Esophagus muscularis mucosa (tissue), 4 donors: ENCODE measurements around the gene C20orf173. TPM values are rescaled to one million over a fixed set of nuclear protein-coding genes. Genes with fewer than 3 reads are reported as not detected.

Experiments
- DNase-seq: peaks from one replicate; pipeline ENCODE4 v3.0.0-alpha.2; 2017; ENCODE audit errors: extremely low spot score
- H3K27ac ChIP-seq, 4 donors: fragments of 200-600 bp; sonication (generic); replicated peaks in 1 of 4; 1 replicate in 3 of 4; 2 replicates in 1 of 4; pipeline ENCODE4 v1.5.1; 2016 to 2019; ENCODE audit warnings: mild to moderate bottlenecking in 1 of 4
- H3K27me3 ChIP-seq, 4 donors: fragments of 200-600 bp; sonication (generic); one replicate each; pipeline versions ENCODE4 v1.5.1 to v1.6.0; 2016 to 2019
- H3K36me3 ChIP-seq, 4 donors: fragments of 200-600 bp; sonication (generic); one replicate each; pipeline ENCODE4 v1.5.1; 2016 to 2019
- H3K4me1 ChIP-seq, 4 donors: fragments of 200-600 bp; sonication (generic); one replicate each; pipeline ENCODE4 v1.5.1; 2016 to 2019
- H3K4me3 ChIP-seq, 4 donors: fragments of 200-600 bp; sonication (generic); 1 replicate in 2 of 4; 2 replicates in 2 of 4; pipeline ENCODE4 v1.5.1; 2016 to 2019; ENCODE audit warnings: mild to moderate bottlenecking in 4 of 4, moderate library complexity in 1 of 4
- H3K9me3 ChIP-seq, 4 donors: fragments of 200-600 bp; sonication (generic); 1 replicate in 3 of 4; 2 replicates in 1 of 4; pipeline ENCODE4 v1.5.1; 2016 to 2019
- CTCF ChIP-seq, 3 experiments: fragments of 200-600 bp in 2 of 3; fragments of 450-650 bp in 1 of 3; sonication (generic) in 2 of 3; IDR thresholded peaks; one replicate each; pipeline ENCODE4 v1.5.1; 2017 to 2019; ENCODE audit warnings: antibody characterized with exemption in 3 of 3, mild to moderate bottlenecking in 2 of 3, moderate library complexity in 1 of 3
- EP300 ChIP-seq: sonication (generic); formaldehyde crosslinking; IDR thresholded peaks from one replicate; pipeline ENCODE4 v1.6.1; 2017; ENCODE audit warnings: antibody characterized with exemption
- POLR2A ChIP-seq: fragments of 450-650 bp; IDR thresholded peaks from one replicate; pipeline ENCODE4 v1.6.1; 2017; ENCODE audit warnings: antibody characterized with exemption, moderate library complexity, mild to moderate bottlenecking, low read depth
- POLR2AphosphoS5 ChIP-seq, 2 donors: sonication (generic); formaldehyde crosslinking; IDR thresholded peaks; one replicate each; pipeline ENCODE4 v1.6.1; 2017; ENCODE audit warnings: antibody characterized with exemption in 2 of 2
- WGBS: methylation state at CpG from one replicate; pipeline ENCODE4 v1.1.5; 2018; 5-methylcytosine and 5-hydroxymethylcytosine counted together
- intact Hi-C: fragments of 100-400 bp; cut with DNase I; formaldehyde crosslinking; loops from one replicate; pipeline ENCODE4 v1.15.1; 2023
- total RNA-seq, 4 donors: library from RNA; depleted of rRNA; stranded (reverse); fragments of >200 nt; gene quantifications; one replicate each; pipeline versions ENCODE4 v1.1.0 to v1.2.1, GENCODE V29; 2016

Gene C20orf173
- total RNA-seq, 4 donors from 2014 or later = not detected

GRCh38 chr20:35542990-35543389 is 13.5 kb upstream of the C20orf173 start:
- WGBS = 100% methylated on average over 1 of the region's 1 CpG
- H3K27me3 ChIP-seq = no peaks in the 10 kb centered on the region
- intact Hi-C loops = no loop called here
- H3K27ac ChIP-seq = no peak overlapping the region
- no peak for DNase-seq
- peaks cover 9 to 43% (median 21%) of the 10 kb centered on the region in 4 donors for H3K36me3 ChIP-seq
- peaks cover 5 to 22% (median 17%) of the 10 kb centered on the region in 4 donors for H3K4me1 ChIP-seq
- H3K4me3 ChIP-seq = peak overlapping the region in 2 of 4 donors; percentile 81 to 87
- TF ChIP-seq EP300 (no peak), CTCF (IDR thresholded peaks at IDR 0.05) (no peak), POLR2A (no peak), POLR2AphosphoS5 (IDR thresholded peaks at IDR 0.05) (no peak)
- H3K9me3 ChIP-seq = no peaks in the 10 kb centered on the region

- H3K27ac ChIP-seq = peak within 1 kb of the TSS; percentile 67 to 80 (median 76)
- DNase-seq = peak; percentile 98
- peak; percentile 72 to 89 for TF ChIP-seq POLR2AphosphoS5 (IDR thresholded peaks at IDR 0.05)
- peak in 1 of 3 experiments; percentile 40 for TF ChIP-seq CTCF (IDR thresholded peaks at IDR 0.05)
- no peak for TF ChIP-seq POLR2A
- TF ChIP-seq EP300 = no peak
- H3K9me3 ChIP-seq = no peaks in the 10 kb centered on the region
- no peaks in the 10 kb centered on the region for H3K27me3 ChIP-seq
- peaks cover 0 to 34% (median 11%) of the 10 kb centered on the region in 4 donors for H3K36me3 ChIP-seq
- peaks cover 5 to 22% (median 17%) of the 10 kb centered on the region in 4 donors for H3K4me1 ChIP-seq
- H3K4me3 ChIP-seq = peak within 1 kb of the TSS; percentile 80 to 87 (median 82)
- 20% methylated on average over 12 of the region's 57 CpGs for WGBS
- intact Hi-C loops = no loop called here
Observed at GRCh38 chr20:35541783-35542662, 12.6 kb upstream of the C20orf173 start, which contains the start of gene ERGIC3. ERGIC3 (plus strand) TSS chr20:35542078; CDS start chr20:35542098, 20 bp downstream.

DNA sequence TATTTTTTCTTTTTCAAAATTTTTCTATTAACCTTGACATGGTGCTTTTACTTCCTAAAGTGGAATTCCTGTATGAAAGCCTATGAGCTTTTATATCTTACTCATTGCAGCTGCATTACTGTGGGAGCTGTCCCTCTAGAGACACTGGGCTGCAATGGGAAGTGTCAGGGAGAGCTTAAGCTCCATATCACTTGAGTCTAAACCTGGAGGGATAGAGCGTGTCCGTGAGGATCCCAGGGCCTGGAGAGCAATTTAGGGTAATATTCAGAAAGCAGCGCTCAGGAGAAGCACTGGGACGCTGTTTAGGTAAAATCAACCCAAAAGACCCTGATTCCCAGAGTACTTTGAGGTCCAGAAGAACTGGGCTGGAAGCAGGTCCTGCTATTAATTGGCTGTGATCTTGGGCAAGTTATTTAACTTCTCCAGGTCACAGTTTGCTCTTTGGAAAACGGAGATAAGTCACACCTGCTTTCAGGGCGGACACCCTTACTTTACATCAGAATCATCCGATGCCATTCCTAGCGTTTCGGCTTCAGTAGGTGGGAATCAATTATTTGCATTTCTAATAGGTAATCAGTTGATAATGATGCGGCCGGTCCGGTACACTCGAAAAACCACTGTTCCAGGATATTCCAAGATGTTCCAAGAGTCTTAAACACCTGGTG is 11.8 kb upstream of the C20orf173 start:
- peaks cover 0 to 26% (median 7%) of the 10 kb centered on the region in 4 donors for H3K36me3 ChIP-seq
- peak overlapping the region; percentile 80 to 87 (median 82) for H3K4me3 ChIP-seq
- WGBS = 49% methylated on average over 9 of the region's 13 CpGs
- peaks cover 5 to 22% (median 17%) of the 10 kb centered on the region in 4 donors for H3K4me1 ChIP-seq
- peak overlapping the region in 3 of 4 donors; percentile 67 to 78 (median 75) for H3K27ac ChIP-seq
- H3K27me3 ChIP-seq = no peaks in the 10 kb centered on the region
- TF ChIP-seq POLR2AphosphoS5 (IDR thresholded peaks at IDR 0.05) (no peak), EP300 (no peak), POLR2A (no peak), CTCF (IDR thresholded peaks at IDR 0.05) (no peak)
- no peak for DNase-seq
- no peaks in the 10 kb centered on the region for H3K9me3 ChIP-seq
- intact Hi-C loops = no loop called here

DNA sequence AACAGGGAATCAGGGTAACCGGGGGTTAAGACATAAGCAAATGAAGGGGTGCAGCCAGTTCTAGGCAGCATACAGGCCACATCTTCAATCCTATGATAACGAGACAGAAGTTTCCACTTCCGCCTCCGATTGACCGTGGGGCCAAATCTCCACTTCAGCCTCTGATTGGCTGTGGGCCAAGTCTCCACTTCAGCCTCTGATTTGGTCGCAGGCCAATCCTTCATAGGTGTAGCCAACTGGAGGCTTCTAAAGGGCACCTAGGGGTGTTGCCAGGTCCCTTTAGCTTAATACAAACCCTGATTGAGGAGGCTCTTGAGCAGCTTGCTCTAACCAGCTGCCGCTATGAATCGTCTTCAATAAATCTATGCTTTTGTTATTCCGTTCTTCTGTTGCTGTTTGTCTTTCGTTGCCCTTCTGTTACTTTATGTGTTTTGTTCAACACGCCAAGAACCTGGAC is 10.3 kb upstream of the C20orf173 start:
- H3K27ac ChIP-seq = no peak overlapping the region
- no peaks in the 10 kb centered on the region for H3K27me3 ChIP-seq
- H3K9me3 ChIP-seq = no peaks in the 10 kb centered on the region
- H3K4me1 ChIP-seq = peaks cover 5 to 22% (median 17%) of the 10 kb centered on the region in 4 donors
- no peak for TF ChIP-seq CTCF (IDR thresholded peaks at IDR 0.05)
- TF ChIP-seq POLR2AphosphoS5 (IDR thresholded peaks at IDR 0.05) = no peak
- TF ChIP-seq EP300 = no peak
- TF ChIP-seq POLR2A = no peak
- DNase-seq = no peak
- no peak overlapping the region for H3K4me3 ChIP-seq
- WGBS = 66% methylated on average over 11 of the region's 11 CpGs
- peaks cover 0 to 12% (median 5%) of the 10 kb centered on the region in 4 donors for H3K36me3 ChIP-seq
- intact Hi-C loops = no loop called here
